ENCODE measurements around the gene TTC31.

Gene TTC31

GRCh38 chr2:74488643-74489481 lies 6.0 kb downstream of the TTC31 start:
- DNase-seq = no peak

GRCh38 chr2:74489906-74490305 lies 7.0 kb downstream of the TTC31 start:
- DNase-seq = no peak

GRCh38 chr2:74491648-74492544 lies 9.0 kb downstream of the TTC31 start:
- DNase-seq = no peak

GRCh38 chr2:74493546-74493945 lies 10.7 kb downstream of the TTC31 start:
- DNase-seq = no peak

- DNase-seq = no peak
Measured at GRCh38 chr2:74495440-74495839, 12.6 kb downstream of the TTC31 start.

- no peak for DNase-seq
Measured at GRCh38 chr2:74496997-74497776, 14.3 kb downstream of the TTC31 start.

GRCh38 chr2:74497777-74498499 lies 15.1 kb downstream of the TTC31 start:
- DNase-seq = no peak

GRCh38 chr2:74498500-74499266 lies 15.8 kb downstream of the TTC31 start:
- peak in 1 of 2 donors; percentile 45 for DNase-seq

- DNase-seq = no peak
Measured at GRCh38 chr2:74499267-74499939, 16.5 kb downstream of the TTC31 start, which contains the start of gene LBX2. TSS of gene LBX2 (minus strand) at chr2:74499603. CDS start at chr2:74499537, 66 bp downstream.

GRCh38 chr2:74499940-74500577 lies 17.2 kb downstream of the TTC31 start:
- no peak for DNase-seq

GRCh38 chr2:74500578-74500946 lies 17.7 kb downstream of the TTC31 start:
- DNase-seq = no peak

- DNase-seq = no peak
Measured at GRCh38 chr2:74501335-74502071, 18.6 kb downstream of the TTC31 start.

- no peak for DNase-seq
Measured at GRCh38 chr2:74502147-74502719, 19.4 kb downstream of the TTC31 start.

- DNase-seq = peak; percentile 67 to 70
Measured at GRCh38 chr2:74502720-74503505, 20.0 kb downstream of the TTC31 start.

GRCh38 chr2:74503506-74504475 lies 20.9 kb downstream of the TTC31 start:
- no peak for DNase-seq

GRCh38 chr2:74504591-74504990 lies 21.7 kb downstream of the TTC31 start:
- DNase-seq = no peak
